Upper lobe of left lung (tissue), 6 donors: Measurements from ENCODE around the gene USP4. TPM values are rescaled to one million over a fixed set of nuclear protein-coding genes. Genes with fewer than 3 reads are reported as not detected.
"Not testable (repeated sequence)": the region's sequence is repeated elsewhere in the genome, so short reads cannot be mapped to it uniquely, and the experiment has no call there.

Experiments used
- ATAC-seq, 2 donors: fragments of 200-7000 bp; cut with Tn5 transposase; one replicate each; pipeline ENCODE4 v1.9.1; 2022; ENCODE audit warnings: mild to moderate bottlenecking in 2 of 2, moderate library complexity in 2 of 2; ENCODE audit not compliant: low FRiP score in 2 of 2
- DNase-seq, 2 donors: peaks; one replicate each; pipeline ENCODE4 v3.0.0-alpha.2; 2019 to 2020
- H3K27ac ChIP-seq, 4 donors: fragments of 200-600 bp; sonication (generic); one replicate each; pipeline ENCODE4 v1.5.1; 2016 to 2019
- H3K27me3 ChIP-seq, 4 donors: fragments of 200-600 bp; sonication (generic); one replicate each; pipeline ENCODE4 v1.5.1; 2017 to 2019
- H3K36me3 ChIP-seq, 4 donors: fragments of 200-600 bp; sonication (generic); one replicate each; pipeline ENCODE4 v1.5.1; 2016 to 2019
- H3K4me1 ChIP-seq, 4 donors: fragments of 200-600 bp; sonication (generic); one replicate each; pipeline ENCODE4 v1.5.1; 2018 to 2019
- H3K4me3 ChIP-seq, 4 donors: fragments of 200-600 bp; sonication (generic); one replicate each; pipeline ENCODE4 v1.5.1; 2017 to 2019; ENCODE audit warnings: mild to moderate bottlenecking in 2 of 4, moderate library complexity in 1 of 4
- H3K9me3 ChIP-seq, 4 donors: fragments of 200-600 bp; sonication (generic); one replicate each; pipeline ENCODE4 v1.5.1; 2018 to 2019
- EP300 ChIP-seq, 4 donors: sonication (generic); formaldehyde crosslinking; IDR thresholded peaks; one replicate each; pipeline ENCODE4 v1.5.1; 2017; ENCODE audit warnings: antibody characterized with exemption in 4 of 4, control low read depth in 2 of 4
- POLR2A ChIP-seq, 4 donors: fragments of 450-650 bp; IDR thresholded peaks; one replicate each; pipeline ENCODE4 v1.5.1; 2016 to 2017; ENCODE audit warnings: antibody characterized with exemption in 4 of 4, mild to moderate bottlenecking in 2 of 4
- POLR2AphosphoS5 ChIP-seq, 2 donors: sonication (generic); formaldehyde crosslinking; IDR thresholded peaks; one replicate each; pipeline ENCODE4 v1.5.1; 2017; ENCODE audit warnings: antibody characterized with exemption in 2 of 2
- WGBS, 2 donors: methylation state at CpG; one replicate each; pipeline ENCODE4 v1.1.5; 2017 to 2018; 5-methylcytosine and 5-hydroxymethylcytosine counted together
- total RNA-seq, 6 donors: library from RNA; depleted of rRNA in 4 of 6; stranded (reverse); fragments of >200 nt in 4 of 6; gene quantifications; one replicate each; pipeline versions ENCODE4 v1.1.0 to v1.2.1, GENCODE V29; 2016 to 2021
- TF ChIP-seq, protein P1 (sequence below), 6 experiments: fragments of 450-650 bp in 4 of 6; fragments of 200-600 bp in 2 of 6; sonication (generic) in 2 of 6; IDR thresholded peaks; one replicate each; pipeline ENCODE4 v1.5.1; 2016 to 2019; ENCODE audit warnings: antibody characterized with exemption in 6 of 6
- donor health status: DM: no; HTN: no; CAD: no; lungs with moderate emphysema.
- donor health status: DM: no; HTN: yes; CAD: no; lungs with severe emphysema.

The USP4 gene
- total RNA-seq, 6 donors from 2014 or later = 28.1 to 190 (median 66.9) TPM

DNA sequence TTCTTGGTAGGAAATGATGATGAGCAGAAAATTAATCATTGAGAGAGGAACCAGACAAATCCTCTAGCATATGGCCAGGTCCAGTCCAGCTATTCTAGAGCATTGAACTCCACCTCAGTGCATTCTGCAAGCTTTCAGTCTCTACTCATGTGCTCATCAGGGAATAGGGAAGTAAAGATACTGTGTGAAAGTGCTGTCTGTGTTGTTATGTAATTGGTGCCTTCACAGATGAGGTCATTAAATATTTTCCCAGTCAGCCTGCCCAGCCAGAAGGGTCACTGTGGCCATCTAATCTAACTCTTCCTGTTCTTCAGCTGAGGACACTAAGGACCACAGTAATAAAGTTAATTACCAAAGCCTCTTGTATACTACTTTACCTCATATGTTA is 91.0 kb downstream of the USP4 start:
- Histone ChIP-seq H3K4me3 (no peak overlapping the region), H3K27ac (peak overlapping the region; percentile 67 to 79 (median 72)), H3K4me1 (peaks cover 0 to 16% (median 8%) of the 10 kb centered on the region in 4 donors), H3K9me3 (no peaks in the 10 kb centered on the region), H3K36me3 (no peaks in the 10 kb centered on the region), H3K27me3 (no peaks in the 10 kb centered on the region)
- peak in 1 of 2 donors; percentile 45 for DNase-seq
- TF ChIP-seq EP300 (IDR thresholded peaks at IDR 0.05) (peak in 1 of 4 donors; percentile 69), POLR2AphosphoS5 (IDR thresholded peaks at IDR 0.05) (peak in 1 of 2 donors; percentile 28), POLR2A (IDR thresholded peaks at IDR 0.05) (peak in 1 of 4 donors; percentile 10)
- TF ChIP-seq, protein P1, sequence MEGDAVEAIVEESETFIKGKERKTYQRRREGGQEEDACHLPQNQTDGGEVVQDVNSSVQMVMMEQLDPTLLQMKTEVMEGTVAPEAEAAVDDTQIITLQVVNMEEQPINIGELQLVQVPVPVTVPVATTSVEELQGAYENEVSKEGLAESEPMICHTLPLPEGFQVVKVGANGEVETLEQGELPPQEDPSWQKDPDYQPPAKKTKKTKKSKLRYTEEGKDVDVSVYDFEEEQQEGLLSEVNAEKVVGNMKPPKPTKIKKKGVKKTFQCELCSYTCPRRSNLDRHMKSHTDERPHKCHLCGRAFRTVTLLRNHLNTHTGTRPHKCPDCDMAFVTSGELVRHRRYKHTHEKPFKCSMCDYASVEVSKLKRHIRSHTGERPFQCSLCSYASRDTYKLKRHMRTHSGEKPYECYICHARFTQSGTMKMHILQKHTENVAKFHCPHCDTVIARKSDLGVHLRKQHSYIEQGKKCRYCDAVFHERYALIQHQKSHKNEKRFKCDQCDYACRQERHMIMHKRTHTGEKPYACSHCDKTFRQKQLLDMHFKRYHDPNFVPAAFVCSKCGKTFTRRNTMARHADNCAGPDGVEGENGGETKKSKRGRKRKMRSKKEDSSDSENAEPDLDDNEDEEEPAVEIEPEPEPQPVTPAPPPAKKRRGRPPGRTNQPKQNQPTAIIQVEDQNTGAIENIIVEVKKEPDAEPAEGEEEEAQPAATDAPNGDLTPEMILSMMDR (IDR thresholded peaks at IDR 0.05) = no peak
- peak; percentile 88 to 97 for ATAC-seq

- peak in 1 of 2 donors; percentile 19 for ATAC-seq
- WGBS, 2 donors = 48 to 52% methylated on average over 1 of the region's 1 CpG
Observed at GRCh38 chr3:49244581-49245205, 95.2 kb downstream of the USP4 start.

GRCh38 chr3:49240091-49240490 is 99.8 kb downstream of the USP4 start:
- Histone ChIP-seq H3K27ac (peak overlapping the region in 1 of 4 donors; percentile 70), H3K4me1 (peaks cover 5 to 15% (median 9%) of the 10 kb centered on the region in 4 donors)
- not testable (repeated sequence) for H3K36me3 ChIP-seq, H3K9me3 ChIP-seq, H3K27me3 ChIP-seq, H3K4me3 ChIP-seq, DNase-seq, ATAC-seq
- 86 to 91% methylated on average over 11 of the region's 11 CpGs for WGBS, 2 donors

More at GRCh38 chr3:49244581-49245205, 95.2 kb downstream of the USP4 start:
- Histone ChIP-seq H3K27me3 (no peaks in the 10 kb centered on the region), H3K4me1 (peaks cover 0 to 16% (median 8%) of the 10 kb centered on the region in 4 donors), H3K9me3 (no peaks in the 10 kb centered on the region), H3K27ac (peak overlapping the region in 1 of 4 donors; percentile 21), H3K4me3 (no peak overlapping the region), H3K36me3 (no peaks in the 10 kb centered on the region)
- TF ChIP-seq EP300 (IDR thresholded peaks at IDR 0.05) (peak in 1 of 4 donors; percentile 30), POLR2A (IDR thresholded peaks at IDR 0.05) (no peak)
- TF ChIP-seq, protein P1 (IDR thresholded peaks at IDR 0.05) = no peak
- DNase-seq = peak in 1 of 2 donors; percentile 36

GRCh38 chr3:49238274-49239127 is 101.4 kb downstream of the USP4 start:
- no peak overlapping the region for H3K4me3 ChIP-seq
- TF ChIP-seq EP300 (IDR thresholded peaks at IDR 0.05) (peak in 2 of 4 donors; percentile 48 to 94), POLR2AphosphoS5 (IDR thresholded peaks at IDR 0.05) (peak; percentile 45 to 56), POLR2A (IDR thresholded peaks at IDR 0.05) (no peak)
- TF ChIP-seq, protein P1 (IDR thresholded peaks at IDR 0.05) = no peak
- H3K9me3 ChIP-seq = peaks cover 2 to 10% (median 6%) of the 10 kb centered on the region in 4 donors
- peak overlapping the region; percentile 67 to 75 (median 70) for H3K27ac ChIP-seq
- 52 to 55% methylated on average over 9 of the region's 9 CpGs for WGBS, 2 donors
- H3K27me3 ChIP-seq = no peaks in the 10 kb centered on the region
- ATAC-seq = peak; percentile 86 to 91
- DNase-seq = peak in 1 of 2 donors; percentile 71
- peaks cover 5 to 15% (median 9%) of the 10 kb centered on the region in 4 donors for H3K4me1 ChIP-seq
- H3K36me3 ChIP-seq = no peaks in the 10 kb centered on the region

GRCh38 chr3:49237344-49237743 is 102.5 kb downstream of the USP4 start:
- H3K4me1 ChIP-seq = peaks cover 5 to 15% (median 9%) of the 10 kb centered on the region in 4 donors
- H3K36me3 ChIP-seq = no peaks in the 10 kb centered on the region
- H3K27ac ChIP-seq = no peak overlapping the region
- DNase-seq = no peak
- ATAC-seq = no peak
- no peak overlapping the region for H3K4me3 ChIP-seq
- H3K27me3 ChIP-seq = no peaks in the 10 kb centered on the region
- H3K9me3 ChIP-seq = peaks cover 4 to 22% (median 13%) of the 10 kb centered on the region in 4 donors
- TF ChIP-seq POLR2AphosphoS5 (IDR thresholded peaks at IDR 0.05) = no peak
- TF ChIP-seq, protein P1 (IDR thresholded peaks at IDR 0.05) = no peak
- no peak for TF ChIP-seq EP300 (IDR thresholded peaks at IDR 0.05)
- TF ChIP-seq POLR2A (IDR thresholded peaks at IDR 0.05) = no peak
- 91 to 94% methylated on average over 3 of the region's 3 CpGs for WGBS, 2 donors
